Skeletal muscle tissue (tissue), 4 donors: ENCODE measurements around the gene SMAGP. TPM values are rescaled to one million over a fixed set of nuclear protein-coding genes. Genes with fewer than 3 reads are reported as not detected.
A peak's percentile ranks its signal among the peaks of the same experiment; 100 is the strongest.
"Not testable (repeated sequence)": the region's sequence is repeated elsewhere in the genome, so short reads cannot be mapped to it uniquely, and the experiment has no call there.

ENCODE experiments used
- H3K27ac ChIP-seq: one replicate; pipeline ENCODE4 v1.7.0; 2013; ENCODE audit warnings: mild to moderate bottlenecking, low read depth, low read length, inconsistent platforms
- H3K27me3 ChIP-seq, 3 donors: one replicate each; pipeline ENCODE4 v1.7.0; 2013; ENCODE audit warnings: low read length in 3 of 3; ENCODE audit not compliant: control insufficient read depth in 3 of 3, insufficient read depth in 3 of 3
- H3K36me3 ChIP-seq, 3 donors: one replicate each; pipeline ENCODE4 v1.7.0; 2013; ENCODE audit warnings: low read length in 3 of 3; ENCODE audit not compliant: control insufficient read depth in 3 of 3, insufficient read depth in 3 of 3
- H3K4me1 ChIP-seq, 3 donors: one replicate each; pipeline ENCODE4 v1.7.0; 2013; ENCODE audit warnings: low read length in 3 of 3, mild to moderate bottlenecking in 3 of 3; ENCODE audit not compliant: control insufficient read depth in 3 of 3, insufficient read depth in 3 of 3
- H3K4me3 ChIP-seq, 3 donors: one replicate each; pipeline ENCODE4 v1.7.0; 2013; ENCODE audit warnings: low read length in 3 of 3
- H3K9ac ChIP-seq, 3 donors: one replicate each; pipeline ENCODE4 v1.7.0; 2013; ENCODE audit warnings: low read length in 3 of 3, mild to moderate bottlenecking in 3 of 3, moderate library complexity in 2 of 3, low read depth in 1 of 3
- H3K9me3 ChIP-seq, 3 donors: one replicate each; pipeline ENCODE4 v1.7.0; 2013; ENCODE audit warnings: low read length in 3 of 3; ENCODE audit not compliant: control insufficient read depth in 3 of 3
- total RNA-seq: library from RNA; depleted of rRNA; stranded (reverse); fragments of >200 nt; gene quantifications from one replicate; pipeline ENCODE4 v1.2.3, GENCODE V29; 2014
- donor health status: Osteomylitis.

The SMAGP gene
- total RNA-seq, 1 donor from 2014 or later: 2.1 TPM

GRCh38 chr12:51293696-51294095, 23.5 kb upstream of the SMAGP start:
- Histone ChIP-seq H3K27me3 (no peaks in the 10 kb centered on the region), H3K36me3 (no peaks in the 10 kb centered on the region), H3K4me1 (no peaks in the 10 kb centered on the region), H3K4me3 (no peak overlapping the region), H3K9ac (no peak overlapping the region), H3K27ac (no peak overlapping the region), H3K9me3 (no peaks in the 10 kb centered on the region)

GRCh38 chr12:51291603-51292513, 21.6 kb upstream of the SMAGP start:
- not testable (repeated sequence) for H3K36me3 ChIP-seq, H3K9ac ChIP-seq, H3K27me3 ChIP-seq, H3K4me1 ChIP-seq, H3K27ac ChIP-seq, H3K9me3 ChIP-seq, H3K4me3 ChIP-seq

- Histone ChIP-seq H3K36me3 (no peaks in the 10 kb centered on the region), H3K9ac (no peak overlapping the region), H3K4me3 (no peak overlapping the region), H3K27me3 (no peaks in the 10 kb centered on the region), H3K27ac (no peak overlapping the region), H3K9me3 (no peaks in the 10 kb centered on the region), H3K4me1 (no peaks in the 10 kb centered on the region)
Observed at GRCh38 chr12:51285843-51286242, 15.6 kb upstream of the SMAGP start.

GRCh38 chr12:51281202-51281924, 11.1 kb upstream of the SMAGP start:
- Histone ChIP-seq H3K4me1 (no peaks in the 10 kb centered on the region), H3K27ac (no peak overlapping the region), H3K9ac (no peak overlapping the region), H3K27me3 (no peaks in the 10 kb centered on the region), H3K9me3 (no peaks in the 10 kb centered on the region), H3K4me3 (no peak overlapping the region), H3K36me3 (no peaks in the 10 kb centered on the region)

- H3K36me3 ChIP-seq: no peaks in the 10 kb centered on the region
- peaks cover 4 to 7% (median 6%) of the 10 kb centered on the region in 3 donors for H3K4me1 ChIP-seq
- no peak overlapping the region for H3K4me3 ChIP-seq
- no peak overlapping the region for H3K9ac ChIP-seq
- no peaks in the 10 kb centered on the region for H3K9me3 ChIP-seq
- H3K27ac ChIP-seq: no peak overlapping the region
- peaks cover 0 to 20% (median 14%) of the 10 kb centered on the region in 3 donors for H3K27me3 ChIP-seq
Observed at GRCh38 chr12:51275088-51275487, 4.9 kb upstream of the SMAGP start.

- H3K9me3 ChIP-seq: not testable (repeated sequence)
Observed at GRCh38 chr12:51272810-51273209, 2.6 kb upstream of the SMAGP start.

GRCh38 chr12:51270951-51271518, 820 bp upstream of the SMAGP start:
- peak overlapping the region; percentile 60 to 76 (median 71) for H3K4me3 ChIP-seq
- H3K27ac ChIP-seq: no peak overlapping the region
- H3K36me3 ChIP-seq: no peaks in the 10 kb centered on the region
- H3K9me3 ChIP-seq: no peaks in the 10 kb centered on the region
- peak overlapping the region; percentile 18 to 76 (median 43) for H3K9ac ChIP-seq
- peaks cover 0 to 28% (median 14%) of the 10 kb centered on the region in 3 donors for H3K27me3 ChIP-seq
- peaks cover 4 to 7% (median 6%) of the 10 kb centered on the region in 3 donors for H3K4me1 ChIP-seq

More at GRCh38 chr12:51272810-51273209, 2.6 kb upstream of the SMAGP start:
- not testable (repeated sequence) for H3K9ac ChIP-seq, H3K36me3 ChIP-seq, H3K27ac ChIP-seq, H3K4me1 ChIP-seq, H3K4me3 ChIP-seq
- H3K27me3 ChIP-seq: peaks cover 0 to 28% (median 14%) of the 10 kb centered on the region in 3 donors

GRCh38 chr12:51269174-51270066, 795 bp downstream of the SMAGP start:
- Histone ChIP-seq H3K4me1 (peaks cover 4 to 7% (median 6%) of the 10 kb centered on the region in 3 donors), H3K4me3 (peak overlapping the region; percentile 31 to 71 (median 60)), H3K9ac (peak overlapping the region in 1 of 3 donors; percentile 45), H3K36me3 (no peaks in the 10 kb centered on the region), H3K27ac (no peak overlapping the region), H3K9me3 (no peaks in the 10 kb centered on the region), H3K27me3 (peaks cover 0 to 28% (median 14%) of the 10 kb centered on the region in 3 donors)

GRCh38 chr12:51265024-51265423, 5.2 kb downstream of the SMAGP start:
- no peak overlapping the region for H3K27ac ChIP-seq
- H3K27me3 ChIP-seq: peaks cover 0 to 8% (median 0%) of the 10 kb centered on the region in 3 donors
- H3K4me3 ChIP-seq: no peak overlapping the region
- no peaks in the 10 kb centered on the region for H3K9me3 ChIP-seq
- no peaks in the 10 kb centered on the region for H3K4me1 ChIP-seq
- H3K36me3 ChIP-seq: no peaks in the 10 kb centered on the region
- H3K9ac ChIP-seq: no peak overlapping the region
